NCI-H2029 (cell line): ENCODE data around the gene IL4I1.

Experiments used
- DNase-seq: peaks from one replicate; lab custom pipeline; 2025; lab: John Stamatoyannopoulos, UW

Gene IL4I1

GRCh38 chr19:49850487-49851342, 46.0 kb downstream of the IL4I1 start, which contains the start of gene PTOV1:
PTOV1 (plus strand) TSS chr19:49851159.
- peak; percentile 91 for DNase-seq

GRCh38 chr19:49850221-49850486, 46.5 kb downstream of the IL4I1 start:
- DNase-seq = no peak

- DNase-seq = no peak
Observed at GRCh38 chr19:49849433-49850220, 47.1 kb downstream of the IL4I1 start.

- DNase-seq = no peak
Observed at GRCh38 chr19:49848938-49849337, 47.7 kb downstream of the IL4I1 start.

- DNase-seq = peak; percentile 30
Observed at GRCh38 chr19:49847731-49848696, 48.7 kb downstream of the IL4I1 start.

GRCh38 chr19:49846408-49846807, 50.3 kb downstream of the IL4I1 start:
- no peak for DNase-seq

GRCh38 chr19:49845414-49845813, 51.3 kb downstream of the IL4I1 start:
- DNase-seq = no peak

- DNase-seq = no peak
Observed at GRCh38 chr19:49844138-49845095, 52.3 kb downstream of the IL4I1 start.

GRCh38 chr19:49843265-49843664, 53.4 kb downstream of the IL4I1 start:
- no peak for DNase-seq

- DNase-seq = no peak
Observed at GRCh38 chr19:49840736-49841249, 55.9 kb downstream of the IL4I1 start.

GRCh38 chr19:49840321-49840720, 56.4 kb downstream of the IL4I1 start:
- no peak for DNase-seq

GRCh38 chr19:49839713-49840112, 57.0 kb downstream of the IL4I1 start:
- DNase-seq = no peak
